OCI-LY1 (cell line): Measurements from ENCODE around the gene GNAS.

Experiments used
- H2AFZ ChIP-seq: fragments of 200-600 bp; sonication (generic), shearing (Covaris generic); 2 replicates; pipeline ENCODE4 v1.6.0; 2014; ENCODE audit warnings: antibody characterized with exemption, mild to moderate bottlenecking, low read length
- H3F3A ChIP-seq: fragments of 200-600 bp; sonication (generic), shearing (Covaris generic); 2 replicates; pipeline ENCODE4 v1.6.0; 2014; ENCODE audit warnings: mild to moderate bottlenecking, antibody characterized with exemption, low read length, moderate library complexity; ENCODE audit not compliant: insufficient read depth
- H3K27ac ChIP-seq: fragments of 200-600 bp; sonication (generic); 2 replicates; pipeline ENCODE4 v1.5.1; 2014; ENCODE audit warnings: low read length, mixed run types, mild to moderate bottlenecking, low read depth; ENCODE audit not compliant: poor library complexity, severe bottlenecking
- H3K27me3 ChIP-seq: fragments of 200-600 bp; sonication (generic); 2 replicates; pipeline ENCODE4 v1.6.0; 2014; ENCODE audit warnings: antibody characterized with exemption, mild to moderate bottlenecking, low read length, moderate library complexity; ENCODE audit not compliant: insufficient read depth
- H3K36me3 ChIP-seq: fragments of 200-600 bp; sonication (generic); 2 replicates; pipeline ENCODE4 v1.6.1; 2014; ENCODE audit warnings: mild to moderate bottlenecking, antibody characterized with exemption, low read length, moderate library complexity, mixed read lengths; ENCODE audit not compliant: insufficient read depth
- H3K4me1 ChIP-seq: fragments of 200-600 bp; sonication (generic); 2 replicates; pipeline ENCODE4 v1.5.1; 2014; ENCODE audit warnings: mild to moderate bottlenecking, low read length, moderate library complexity; ENCODE audit not compliant: insufficient read depth, severe bottlenecking
- H3K4me2 ChIP-seq: fragments of 200-600 bp; sonication (generic), shearing (Covaris generic); 2 replicates; pipeline ENCODE4 v1.6.1; 2014; ENCODE audit warnings: low read length
- H3K4me3 ChIP-seq: fragments of 200-600 bp; sonication (generic); 2 replicates; pipeline ENCODE4 v1.5.1; 2014; ENCODE audit warnings: low read length, low read depth, mild to moderate bottlenecking, mixed read lengths; ENCODE audit not compliant: poor library complexity, severe bottlenecking
- H3K79me2 ChIP-seq: fragments of 200-600 bp; shearing (Covaris generic); 2 replicates; pipeline ENCODE4 v1.6.1; 2016; ENCODE audit warnings: mixed run types, low read length, mixed read lengths; ENCODE audit not compliant: insufficient read depth
- H3K9ac ChIP-seq: fragments of 200-600 bp; sonication (generic), shearing (Covaris generic); 2 replicates; pipeline ENCODE4 v1.6.1; 2014; ENCODE audit warnings: mild to moderate bottlenecking, low read length, mixed read lengths
- H3K9me2 ChIP-seq: fragments of 200-600 bp; sonication (generic), shearing (Covaris generic); 2 replicates; pipeline ENCODE4 v1.6.1; 2014; ENCODE audit warnings: low read depth, mild to moderate bottlenecking, low read length, mixed read lengths
- H3K9me3 ChIP-seq: fragments of 200-600 bp; shearing (Covaris generic); 2 replicates; pipeline ENCODE4 v1.6.1; 2014; ENCODE audit warnings: low read length, mixed read lengths
- H4K20me1 ChIP-seq: fragments of 200-600 bp; sonication (generic), shearing (Covaris generic); 2 replicates; pipeline ENCODE4 v1.6.0; 2016; ENCODE audit warnings: mild to moderate bottlenecking, low read length; ENCODE audit not compliant: insufficient read depth
- EZH2 ChIP-seq: fragments of 200-600 bp; sonication (generic), shearing (Covaris generic); IDR thresholded peaks from 2 replicates; pipeline ENCODE4 v1.8.0; 2017; ENCODE audit warnings: borderline replicate concordance, mixed run types, mild to moderate bottlenecking, antibody characterized with exemption, low read length, moderate library complexity, mixed read lengths
- TF ChIP-seq, protein P1 (sequence below): fragments of 200-600 bp; sonication (generic), shearing (Covaris generic); IDR thresholded peaks from 2 replicates; pipeline ENCODE4 v1.5.1; 2017; ENCODE audit warnings: mild to moderate bottlenecking, antibody characterized with exemption, low read length, moderate library complexity, mixed read lengths

GNAS gene

DNA sequence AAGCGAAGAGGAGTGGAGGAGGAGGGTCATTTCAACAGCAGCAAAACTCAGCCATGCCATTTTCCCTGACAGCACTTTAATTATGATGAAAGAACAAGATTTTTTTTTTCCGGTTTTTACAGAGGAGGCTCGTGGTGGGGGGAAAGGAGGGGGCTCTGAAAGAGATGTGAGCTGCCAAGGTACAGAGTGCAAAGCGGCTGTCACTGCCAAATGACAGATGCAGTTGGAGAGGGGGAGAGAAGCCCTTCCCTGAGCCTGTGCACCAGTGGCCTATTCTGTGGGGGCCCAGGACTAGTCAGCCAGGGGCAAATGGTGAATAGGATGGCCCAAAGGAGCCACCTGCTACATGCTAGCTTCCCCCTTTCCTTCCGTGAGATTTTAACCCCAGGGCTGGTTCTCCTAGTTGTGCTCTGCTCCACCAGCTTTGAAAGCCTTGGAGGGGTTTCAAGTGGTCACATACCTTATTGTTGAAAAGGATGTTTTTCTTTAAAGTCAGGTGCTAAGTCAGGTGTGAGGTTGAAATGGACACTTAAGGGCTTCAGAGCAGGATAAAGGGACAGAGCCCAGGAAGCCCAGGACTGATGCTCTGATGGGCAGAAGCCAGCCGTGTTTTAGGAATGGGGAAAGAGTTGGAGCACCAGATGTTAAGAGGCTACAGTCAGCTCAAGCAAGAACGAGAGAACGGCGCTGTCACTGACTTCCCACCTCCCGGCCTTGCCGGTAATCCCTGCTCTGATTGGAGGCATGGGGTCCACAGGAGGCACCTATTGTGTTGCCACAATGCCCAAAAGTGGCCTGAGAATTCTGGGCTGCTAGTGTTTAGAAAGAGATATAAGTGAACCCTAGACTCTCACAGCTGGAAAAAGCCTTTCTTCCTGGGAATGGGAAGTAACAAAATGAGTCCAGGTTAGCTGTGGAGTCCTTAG, 24.8 kb downstream of the GNAS start:
- H3K27me3 ChIP-seq = no peaks in the 10 kb centered on the region
- TF ChIP-seq EZH2 = no peak
- TF ChIP-seq, protein P1, sequence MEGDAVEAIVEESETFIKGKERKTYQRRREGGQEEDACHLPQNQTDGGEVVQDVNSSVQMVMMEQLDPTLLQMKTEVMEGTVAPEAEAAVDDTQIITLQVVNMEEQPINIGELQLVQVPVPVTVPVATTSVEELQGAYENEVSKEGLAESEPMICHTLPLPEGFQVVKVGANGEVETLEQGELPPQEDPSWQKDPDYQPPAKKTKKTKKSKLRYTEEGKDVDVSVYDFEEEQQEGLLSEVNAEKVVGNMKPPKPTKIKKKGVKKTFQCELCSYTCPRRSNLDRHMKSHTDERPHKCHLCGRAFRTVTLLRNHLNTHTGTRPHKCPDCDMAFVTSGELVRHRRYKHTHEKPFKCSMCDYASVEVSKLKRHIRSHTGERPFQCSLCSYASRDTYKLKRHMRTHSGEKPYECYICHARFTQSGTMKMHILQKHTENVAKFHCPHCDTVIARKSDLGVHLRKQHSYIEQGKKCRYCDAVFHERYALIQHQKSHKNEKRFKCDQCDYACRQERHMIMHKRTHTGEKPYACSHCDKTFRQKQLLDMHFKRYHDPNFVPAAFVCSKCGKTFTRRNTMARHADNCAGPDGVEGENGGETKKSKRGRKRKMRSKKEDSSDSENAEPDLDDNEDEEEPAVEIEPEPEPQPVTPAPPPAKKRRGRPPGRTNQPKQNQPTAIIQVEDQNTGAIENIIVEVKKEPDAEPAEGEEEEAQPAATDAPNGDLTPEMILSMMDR = no peak
- H2AFZ ChIP-seq = no peak overlapping the region
- H3K36me3 ChIP-seq = no peaks in the 10 kb centered on the region
- no peak overlapping the region for H3K9ac ChIP-seq
- no peaks in the 10 kb centered on the region for H3K9me2 ChIP-seq
- no peak overlapping the region for H3K27ac ChIP-seq
- H3K4me3 ChIP-seq = no peak overlapping the region
- no peaks in the 10 kb centered on the region for H3F3A ChIP-seq
- H3K4me1 ChIP-seq = no peaks in the 10 kb centered on the region
- no peaks in the 10 kb centered on the region for H3K79me2 ChIP-seq
- no peaks in the 10 kb centered on the region for H4K20me1 ChIP-seq
- no peaks in the 10 kb centered on the region for H3K9me3 ChIP-seq
- H3K4me2 ChIP-seq = no peak overlapping the region

DNA sequence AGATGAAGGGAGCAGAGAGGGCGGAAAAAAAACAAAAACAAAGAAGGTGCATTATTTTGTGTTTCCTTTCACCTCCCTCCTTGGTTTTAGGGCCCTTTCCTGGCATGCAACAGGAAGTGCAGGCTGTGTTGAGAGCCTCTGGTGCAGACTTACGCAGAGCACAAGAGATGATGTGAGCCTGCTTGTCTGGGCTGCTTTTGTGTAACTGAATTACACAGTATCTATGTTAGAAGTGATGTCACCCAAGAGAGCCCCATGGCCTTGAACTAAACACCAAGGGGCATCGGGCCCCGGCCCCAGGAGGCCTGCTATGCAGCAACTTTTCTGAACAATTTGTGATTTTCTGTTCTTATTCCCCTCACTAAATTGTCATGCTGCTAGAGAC, 25.5 kb downstream of the GNAS start:
- Histone ChIP-seq H2AFZ (no peak overlapping the region), H3K36me3 (no peaks in the 10 kb centered on the region), H3K4me1 (no peaks in the 10 kb centered on the region), H3K9ac (no peak overlapping the region), H3K27me3 (no peaks in the 10 kb centered on the region), H3K27ac (no peak overlapping the region), H3K9me3 (no peaks in the 10 kb centered on the region), H3K9me2 (no peaks in the 10 kb centered on the region), H4K20me1 (no peaks in the 10 kb centered on the region), H3K4me3 (no peak overlapping the region), H3F3A (no peaks in the 10 kb centered on the region), H3K4me2 (no peak overlapping the region), H3K79me2 (no peaks in the 10 kb centered on the region)
- no peak for TF ChIP-seq EZH2
- TF ChIP-seq, protein P1 = no peak

DNA sequence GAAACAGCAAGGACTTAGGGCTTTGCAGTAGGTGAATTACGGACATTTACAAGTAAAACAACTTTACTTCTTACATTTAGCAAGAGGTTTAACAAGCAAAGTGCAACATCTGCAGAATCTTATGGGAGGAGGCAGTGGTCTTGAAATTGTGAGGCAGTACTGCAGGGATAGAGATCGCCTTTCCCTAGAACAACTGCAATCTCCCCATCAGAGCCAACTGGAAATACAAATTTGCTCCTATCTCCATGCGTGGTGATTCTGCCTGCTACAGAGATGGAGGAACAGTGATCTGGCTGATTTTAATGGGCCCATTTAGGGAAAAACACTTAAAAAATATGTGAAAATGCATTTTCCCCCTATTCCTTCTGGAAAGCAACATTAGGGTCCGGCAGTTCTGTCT, 25.9 kb downstream of the GNAS start:
- H3K4me3 ChIP-seq = no peak overlapping the region

More for the DNA sequence above, 25.9 kb downstream of the GNAS start:
- Histone ChIP-seq H3F3A (no peaks in the 10 kb centered on the region), H3K36me3 (no peaks in the 10 kb centered on the region), H3K4me2 (no peak overlapping the region), H3K27me3 (no peaks in the 10 kb centered on the region), H4K20me1 (no peaks in the 10 kb centered on the region), H3K9me2 (no peaks in the 10 kb centered on the region), H3K79me2 (no peaks in the 10 kb centered on the region), H3K9ac (no peak overlapping the region), H2AFZ (no peak overlapping the region), H3K4me1 (no peaks in the 10 kb centered on the region), H3K27ac (no peak overlapping the region), H3K9me3 (no peaks in the 10 kb centered on the region)
- no peak for TF ChIP-seq EZH2
- TF ChIP-seq, protein P1 = no peak
